H1 (cell line): Measurements from ENCODE around the gene BORCS6. TPM values are rescaled to one million over a fixed set of nuclear protein-coding genes. Genes with fewer than 3 reads are reported as not detected.

Source experiments
- E2F6 ChIP-seq: IDR thresholded peaks from 2 replicates; pipeline ENCODE4 v1.6.1; 2012; ENCODE audit warnings: inconsistent platforms
- TAF1 ChIP-seq: IDR thresholded peaks from 2 replicates; pipeline ENCODE4 v1.6.1; 2011; ENCODE audit warnings: mild to moderate bottlenecking, low read depth, low read length
- polyA plus RNA-seq, 7 experiments: library from polyadenylated mRNA; depleted of rRNA in 3 of 7; stranded (reverse) in 5 of 7; unstranded in 2 of 7; fragments of >200 nt in 5 of 7; fragments of 200-250 nt in 2 of 7; gene quantifications; 1 replicate in 5 of 7; 2 replicates in 1 of 7; 4 replicates in 1 of 7; pipeline versions ENCODE4 v1.2.1 to v1.2.3, GENCODE V29; 2011 to 2013; ENCODE audit warnings: missing spikeins in 2 of 7, mixed read lengths in 2 of 7
- total RNA-seq: library from RNA; stranded (reverse); fragmentation: NEBNext Ultra II Directional; extraction: Animal tissue kit (Norgen Biotek cat#: 25700); gene quantifications from 2 replicates; pipeline ENCODE4 v1.2.1, GENCODE V29; 2021
- TF ChIP-seq, protein P1 (sequence below): IDR thresholded peaks from 2 replicates; pipeline ENCODE4 v1.6.1; 2011; ENCODE audit warnings: low read length, improper control_type of control experiment

Gene BORCS6
- total and polyA plus RNA-seq, 2 of the 8 experiments (the other 6 are each of a cell fraction or from before 2014, with no cell fraction given), result 3.3 to 3.6 TPM

GRCh38 chr17:8189711-8190477 is at the start of gene BORCS6 (continued):
- 0 out of 2 replicates have a peak, but pooled peaks have one; percentile 38 for TF ChIP-seq TAF1
- TF ChIP-seq, protein P1, sequence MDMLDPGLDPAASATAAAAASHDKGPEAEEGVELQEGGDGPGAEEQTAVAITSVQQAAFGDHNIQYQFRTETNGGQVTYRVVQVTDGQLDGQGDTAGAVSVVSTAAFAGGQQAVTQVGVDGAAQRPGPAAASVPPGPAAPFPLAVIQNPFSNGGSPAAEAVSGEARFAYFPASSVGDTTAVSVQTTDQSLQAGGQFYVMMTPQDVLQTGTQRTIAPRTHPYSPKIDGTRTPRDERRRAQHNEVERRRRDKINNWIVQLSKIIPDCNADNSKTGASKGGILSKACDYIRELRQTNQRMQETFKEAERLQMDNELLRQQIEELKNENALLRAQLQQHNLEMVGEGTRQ, result peak; percentile 68; the same call in 1 of the 2 replicates
- peak; percentile 11; the same call in 1 of the 2 replicates for TF ChIP-seq E2F6
